Osteoblast (primary cell): ENCODE results near the gene RESP18. TPM values are rescaled to one million over a fixed set of nuclear protein-coding genes. Genes with fewer than 3 reads are reported as not detected.

Experiments
- DNase-seq: peaks from one replicate; pipeline ENCODE4 v3.0.0; 2011; ENCODE audit warnings: low spot score, mixed read lengths; ENCODE audit not compliant: insufficient read length; ENCODE audit errors: missing footprints
- H2AFZ ChIP-seq: 2 replicates; pipeline ENCODE4 v1.6.0; 2011; ENCODE audit warnings: mild to moderate bottlenecking, low read length
- H3K27ac ChIP-seq: 2 replicates; pipeline ENCODE4 v1.5.1; 2011; ENCODE audit warnings: mild to moderate bottlenecking, low read depth, low read length, moderate library complexity
- H3K27me3 ChIP-seq: 2 replicates; pipeline ENCODE4 v1.6.0; 2012; ENCODE audit warnings: mild to moderate bottlenecking, control low read depth, inconsistent platforms, low read length, moderate library complexity; ENCODE audit not compliant: insufficient read depth
- H3K36me3 ChIP-seq: 2 replicates; pipeline ENCODE4 v1.5.1; 2011; ENCODE audit warnings: mild to moderate bottlenecking, low read length, control low read depth, moderate library complexity; ENCODE audit not compliant: insufficient read depth
- H3K4me1 ChIP-seq: 2 replicates; pipeline ENCODE4 v1.5.1; 2011; ENCODE audit warnings: mild to moderate bottlenecking, low read length, control low read depth, moderate library complexity; ENCODE audit not compliant: insufficient read depth
- H3K4me2 ChIP-seq: 2 replicates; pipeline ENCODE4 v1.6.0; 2011; ENCODE audit warnings: mild to moderate bottlenecking, low read length; ENCODE audit not compliant: insufficient read depth
- H3K4me3 ChIP-seq: fragments of 200-600 bp; sonication (generic); 3 replicates; pipeline ENCODE4 v1.5.1; 2012; ENCODE audit warnings: mild to moderate bottlenecking, low read length, inconsistent platforms; ENCODE audit not compliant: insufficient read depth
- H3K79me2 ChIP-seq: 2 replicates; pipeline ENCODE4 v1.6.0; 2012; ENCODE audit warnings: mild to moderate bottlenecking, low read length, control low read depth, inconsistent platforms; ENCODE audit not compliant: insufficient read depth
- H3K9me3 ChIP-seq: 2 replicates; pipeline ENCODE4 v1.5.1; 2011; ENCODE audit warnings: low read depth, low read length, control low read depth
- H4K20me1 ChIP-seq: 2 replicates; pipeline ENCODE4 v1.6.0; 2012; ENCODE audit warnings: mild to moderate bottlenecking, low read length, control low read depth; ENCODE audit not compliant: insufficient read depth
- CTCF ChIP-seq: IDR thresholded peaks from 2 replicates; pipeline ENCODE4 v1.5.1; 2011; ENCODE audit warnings: mild to moderate bottlenecking, low read depth, low read length, moderate library complexity; ENCODE audit errors: extremely low read depth
- total RNA-seq: library from RNA; depleted of rRNA; stranded (reverse); fragments of >200 nt; gene quantifications from 2 replicates; pipeline ENCODE4 v1.2.3, GENCODE V29; 2012

RESP18 gene
- total RNA-seq, 1 donor = not detected

GRCh38 chr2:219285373-219285735 is 47.2 kb downstream of the RESP18 start:
- Histone ChIP-seq H3K4me3 (no peak overlapping the region), H2AFZ (no peak overlapping the region), H3K27me3 (no peaks in the 10 kb centered on the region), H3K4me2 (no peak overlapping the region), H4K20me1 (peaks cover 5% of the 10 kb centered on the region), H3K36me3 (peaks cover 36% of the 10 kb centered on the region), H3K79me2 (peaks cover 9% of the 10 kb centered on the region), H3K27ac (no peak overlapping the region), H3K9me3 (no peaks in the 10 kb centered on the region), H3K4me1 (peaks cover 23% of the 10 kb centered on the region)
- peak; percentile 75 for DNase-seq
- TF ChIP-seq CTCF = no peak

- no peak overlapping the region for H3K4me3 ChIP-seq
- no peaks in the 10 kb centered on the region for H3K27me3 ChIP-seq
- no peaks in the 10 kb centered on the region for H3K9me3 ChIP-seq
- no peak overlapping the region for H2AFZ ChIP-seq
- peaks cover 23% of the 10 kb centered on the region for H3K4me1 ChIP-seq
- H4K20me1 ChIP-seq = peaks cover 7% of the 10 kb centered on the region
- no peak for TF ChIP-seq CTCF
- peak; percentile 41 for DNase-seq
- no peak overlapping the region for H3K4me2 ChIP-seq
- H3K27ac ChIP-seq = no peak overlapping the region
- peaks cover 38% of the 10 kb centered on the region for H3K36me3 ChIP-seq
- H3K79me2 ChIP-seq = peaks cover 15% of the 10 kb centered on the region
These were observed 47.8 kb downstream of the RESP18 start for GRCh38 chr2:219284501-219285372.

GRCh38 chr2:219282943-219283581 is 49.5 kb downstream of the RESP18 start:
- peak; percentile 83 for DNase-seq
- Histone ChIP-seq H3K36me3 (peaks cover 38% of the 10 kb centered on the region), H4K20me1 (peaks cover 7% of the 10 kb centered on the region), H3K4me1 (peaks cover 25% of the 10 kb centered on the region), H3K4me3 (no peak overlapping the region), H3K9me3 (no peaks in the 10 kb centered on the region), H3K4me2 (no peak overlapping the region), H3K79me2 (peaks cover 15% of the 10 kb centered on the region), H3K27ac (no peak overlapping the region), H3K27me3 (no peaks in the 10 kb centered on the region), H2AFZ (no peak overlapping the region)
- TF ChIP-seq CTCF = no peak

- TF ChIP-seq CTCF = no peak
- Histone ChIP-seq H3K27ac (no peak overlapping the region), H3K79me2 (peaks cover 15% of the 10 kb centered on the region), H4K20me1 (peaks cover 7% of the 10 kb centered on the region), H3K4me1 (peaks cover 32% of the 10 kb centered on the region), H3K36me3 (peaks cover 38% of the 10 kb centered on the region), H3K27me3 (no peaks in the 10 kb centered on the region), H3K4me2 (no peak overlapping the region), H2AFZ (no peak overlapping the region), H3K4me3 (no peak overlapping the region), H3K9me3 (no peaks in the 10 kb centered on the region)
- no peak for DNase-seq
These were observed 50.2 kb downstream of the RESP18 start for GRCh38 chr2:219282375-219282774.
